IMR-90 (cell line): ENCODE data around the gene GLS2. TPM values are rescaled to one million over a fixed set of nuclear protein-coding genes. Genes with fewer than 3 reads are reported as not detected.

Source experiments
- ATAC-seq: fragments of 200-7000 bp; cut with Tn5 transposase; 2 replicates; pipeline ENCODE4 v1.9.1; 2020; ENCODE audit warnings: low read depth, mild to moderate bottlenecking, moderate library complexity
- BruUV-seq: library from RNA; stranded (reverse); fragments of 400-500 nt; replicated peaks from 2 replicates; lab custom pipeline; 2021; lab: Mats Ljungman, UMichigan
- CTCF ChIA-PET: fragments of 300-600 bp; formaldehyde crosslinking; extraction: SDS; loops from one replicate; lab custom pipeline; 2021; ENCODE audit warnings: antibody characterized with exemption; lab: Yijun Ruan, JAX
- POLR2A ChIA-PET: fragments of 300-600 bp; sonication (Branson Sonifier 250); formaldehyde crosslinking; loops from one replicate; lab custom pipeline; 2022; ENCODE audit warnings: antibody characterized with exemption; ENCODE audit not compliant: unreplicated experiment; lab: Charles Lee
- DNase-seq: peaks from one replicate; pipeline ENCODE4 v3.0.0; 2013
- H2AFZ ChIP-seq: replicated peaks from 2 replicates; pipeline ENCODE3; 2013; ENCODE audit warnings: low read length, mild to moderate bottlenecking; ENCODE audit not compliant: poor library complexity
- H2AK5ac ChIP-seq: 2 replicates; pipeline ENCODE4 v1.6.1; 2013; ENCODE audit warnings: low read depth, low read length, inconsistent platforms
- H2AK9ac ChIP-seq: replicated peaks from 2 replicates; pipeline ENCODE3; 2013; ENCODE audit warnings: mild to moderate bottlenecking, low read depth, low read length, moderate library complexity; ENCODE audit not compliant: poor library complexity
- H2BK120ac ChIP-seq: 2 replicates; pipeline ENCODE4 v1.6.1; 2013; ENCODE audit warnings: low read depth, low read length, inconsistent platforms
- H2BK15ac ChIP-seq: 3 replicates; pipeline ENCODE4 v1.6.1; 2013; ENCODE audit warnings: low read depth, low read length, inconsistent platforms
- H2BK20ac ChIP-seq: 2 replicates; pipeline ENCODE4 v1.6.1; 2013; ENCODE audit warnings: low read depth, mild to moderate bottlenecking, inconsistent platforms, low read length, moderate library complexity
- H2BK5ac ChIP-seq: 2 replicates; pipeline ENCODE4 v1.6.1; 2013; ENCODE audit warnings: mild to moderate bottlenecking, low read depth, low read length, inconsistent platforms; ENCODE audit not compliant: poor library complexity, severe bottlenecking
- H3K14ac ChIP-seq: replicated peaks from 2 replicates; pipeline ENCODE4 v1.6.1; 2013; ENCODE audit warnings: low read depth, low read length, inconsistent platforms
- H3K18ac ChIP-seq: 2 replicates; pipeline ENCODE4 v1.6.1; 2013; ENCODE audit warnings: low read depth, low read length, control low read depth
- H3K23ac ChIP-seq: 2 replicates; pipeline ENCODE4 v1.6.1; 2013; ENCODE audit warnings: low read depth, low read length, inconsistent platforms
- H3K27ac ChIP-seq: 2 replicates; pipeline ENCODE4 v1.5.1; 2013; ENCODE audit warnings: mild to moderate bottlenecking, control low read depth, low read length; ENCODE audit not compliant: insufficient read depth
- H3K27me3 ChIP-seq: 2 replicates; pipeline ENCODE4 v1.6.1; 2013; ENCODE audit warnings: low read length; ENCODE audit not compliant: control insufficient read depth, insufficient read depth
- H3K36me3 ChIP-seq: 2 replicates; pipeline ENCODE4 v1.6.1; 2013; ENCODE audit warnings: low read length, mixed read lengths; ENCODE audit not compliant: control insufficient read depth, insufficient read depth
- H3K4ac ChIP-seq: 2 replicates; pipeline ENCODE4 v1.6.1; 2013; ENCODE audit warnings: low read depth, low read length, inconsistent platforms
- H3K4me1 ChIP-seq: 2 replicates; pipeline ENCODE4 v1.6.1; 2013; ENCODE audit warnings: low read length, mixed read lengths; ENCODE audit not compliant: control insufficient read depth, insufficient read depth
- H3K4me2 ChIP-seq: 2 replicates; pipeline ENCODE4 v1.6.1; 2013; ENCODE audit warnings: low read depth, mild to moderate bottlenecking, control low read depth, low read length, moderate library complexity
- H3K4me3 ChIP-seq: 2 replicates; pipeline ENCODE4 v1.5.1; 2013; ENCODE audit warnings: low read depth, mild to moderate bottlenecking, control low read depth, low read length, moderate library complexity; ENCODE audit not compliant: insufficient read depth
- H3K56ac ChIP-seq: 2 replicates; pipeline ENCODE4 v1.6.1; 2013; ENCODE audit warnings: low read length, inconsistent platforms; ENCODE audit not compliant: insufficient read depth; ENCODE audit errors: extremely low read depth
- H3K79me1 ChIP-seq, 2 experiments: 2 replicates each; pipeline ENCODE4 v1.6.1; 2013; ENCODE audit warnings: low read length in 2 of 2, inconsistent platforms in 1 of 2, low read depth in 1 of 2
- H3K9ac ChIP-seq: 2 replicates; pipeline ENCODE4 v1.6.1; 2013; ENCODE audit warnings: low read depth, low read length, control low read depth
- H3K9me1 ChIP-seq: 2 replicates; pipeline ENCODE4 v1.6.1; 2013; ENCODE audit warnings: low read length, inconsistent platforms; ENCODE audit not compliant: insufficient read depth
- H3K9me3 ChIP-seq: 2 replicates; pipeline ENCODE4 v1.6.1; 2013; ENCODE audit warnings: low read length; ENCODE audit not compliant: control insufficient read depth, insufficient read depth
- H4K20me1 ChIP-seq: 2 replicates; pipeline ENCODE4 v1.6.1; 2013; ENCODE audit warnings: low read length, inconsistent platforms; ENCODE audit not compliant: insufficient read depth
- H4K5ac ChIP-seq: 2 replicates; pipeline ENCODE4 v1.6.1; 2013; ENCODE audit warnings: mild to moderate bottlenecking, low read depth, low read length, control low read depth
- H4K8ac ChIP-seq, 2 experiments: 2 replicates each; pipeline ENCODE4 v1.6.1; 2013; ENCODE audit warnings: low read depth in 2 of 2, low read length in 2 of 2, control low read depth in 1 of 2, inconsistent platforms in 1 of 2
- H4K91ac ChIP-seq: 2 replicates; pipeline ENCODE4 v1.6.1; 2013; ENCODE audit warnings: low read depth, low read length, inconsistent platforms; ENCODE audit not compliant: insufficient read depth
- MAZ ChIP-seq: IDR thresholded peaks from 2 replicates; pipeline ENCODE4 v1.6.1; 2012; ENCODE audit warnings: low read depth, mild to moderate bottlenecking, low read length, improper control_type of control experiment, moderate library complexity, borderline replicate concordance
- POLR2A ChIP-seq: IDR thresholded peaks from 2 replicates; pipeline ENCODE4 v1.6.1; 2012; ENCODE audit warnings: mild to moderate bottlenecking, low read depth, low read length
- RAD21 ChIP-seq: IDR thresholded peaks from 2 replicates; pipeline ENCODE4 v1.6.1; 2012; ENCODE audit warnings: low read length, improper control_type of control experiment
- WGBS, 2 experiments: methylation state at CpG; one replicate each; pipeline versions ENCODE4 v1.1.5 to v1.1.7; 2013; ENCODE audit warnings: missing lambda C conversion rate in 2 of 2; ENCODE audit not compliant: insufficient read length in 1 of 2; ENCODE audit errors: extremely low coverage in 2 of 2; 5-methylcytosine and 5-hydroxymethylcytosine counted together
- dilution Hi-C: fragments of 300-500 bp; cut with HindIII; formaldehyde crosslinking; loops from one replicate; pipeline ENCODE4 v1.14.3; 2018; ENCODE audit warnings: low sequenced_read_pairs; ENCODE audit not compliant: unreplicated experiment
- in situ Hi-C: fragments of 300-500 bp; cut with MboI; formaldehyde crosslinking; loops from 3 replicates; pipeline ENCODE4 v1.14.3; 2019; ENCODE audit warnings: low sequenced_read_pairs, inconsistent platforms, mixed read lengths
- intact Hi-C: fragments of 100-400 bp; cut with micrococcal nuclease; formaldehyde crosslinking; loops from 2 replicates; pipeline ENCODE4 v1.10.0; 2022
- polyA plus RNA-seq, 3 experiments: library from polyadenylated mRNA; depleted of rRNA; stranded (reverse); fragments of >200 nt; gene quantifications; 2 replicates each; pipeline ENCODE4 v1.2.3, GENCODE V29; 2012; ENCODE audit warnings: low replicate concordance in 1 of 3
- total RNA-seq: library from RNA; depleted of rRNA; stranded (reverse); fragments of >200 nt; gene quantifications from 2 replicates; pipeline ENCODE4 v1.2.3, GENCODE V29; 2012

GLS2 gene
- total and polyA plus RNA-seq, 2 of the 4 experiments (the other 2 are of a cell fraction), result 0.21 to 0.36 TPM

GRCh38 chr12:56469007-56469930 is 18.7 kb downstream of the GLS2 start:
- CTCF ChIA-PET, result no interaction called here
- intact Hi-C loops, result no loop called here

More at GRCh38 chr12:56469007-56469930, 18.7 kb downstream of the GLS2 start:
- Histone ChIP-seq H2BK20ac (no peak overlapping the region), H3K9me1 (peaks cover 15% of the 10 kb centered on the region; the same call in 1 of the 2 replicates), H2AFZ (peak overlapping the region; percentile 87), H2BK15ac (no peak overlapping the region), H2AK5ac (peak overlapping the region; percentile 33), H2BK120ac (peak overlapping the region; percentile 18; the same call in 1 of the 2 replicates), H4K5ac (peak overlapping the region; percentile 81), H3K79me1 (peaks cover 31 to 44% of the 10 kb centered on the region in 2 experiments), H4K8ac (peak overlapping the region; percentile 82 to 97), H3K23ac (peak overlapping the region; percentile 86; the same call in 1 of the 2 replicates), H3K18ac (no peak overlapping the region), H3K9me3 (no peaks in the 10 kb centered on the region), H3K36me3 (peaks cover 5% of the 10 kb centered on the region), H3K4me3 (peak overlapping the region; percentile 84), H4K91ac (peak overlapping the region; percentile 80), H2BK5ac (peak overlapping the region; percentile 68), H3K4me2 (peak overlapping the region; percentile 84), H3K4me1 (peaks cover 4% of the 10 kb centered on the region), H4K20me1 (no peaks in the 10 kb centered on the region), H3K14ac (peak overlapping the region; percentile 86), H3K27ac (peak overlapping the region; percentile 64), H3K27me3 (no peaks in the 10 kb centered on the region), H3K56ac (peak overlapping the region; percentile 81), H2AK9ac (peak overlapping the region; percentile 91), H3K4ac (peak overlapping the region; percentile 85), H3K9ac (peak overlapping the region; percentile 86)
- in situ Hi-C loops, result loop anchor here (10.0 kb wide), 1 partner anchor 114 kb away; no protein-coding TSS in a partner anchor
- WGBS, 2 experiments, result 57% methylated on average over 13 of the region's 19 CpGs; no CpG with 5 or more reads in 1 of the 2 experiments
- ATAC-seq (no peak), DNase-seq (no peak)
- dilution Hi-C loops, result no loop called here
- BruUV-seq, result TSS peak; percentile 41
- TF ChIP-seq POLR2A (no peak), MAZ (no peak), RAD21 (no peak)
- POLR2A ChIA-PET, result no interaction called here
